Mesenchymal stem cell (in vitro differentiated cells and primary cell): ENCODE data around the gene SMARCAL1.

Experiments
- DNase-seq: peaks from one replicate; pipeline ENCODE4 v3.0.0-alpha.2; 2013
- H2AFZ ChIP-seq: one replicate; pipeline ENCODE4 v1.6.1; 2013; ENCODE audit warnings: low read depth, mild to moderate bottlenecking, control low read depth, inconsistent platforms, low read length, moderate library complexity
- H2AK5ac ChIP-seq: 2 replicates; pipeline ENCODE4 v1.6.1; 2013; ENCODE audit warnings: low read length, moderate library complexity, mild to moderate bottlenecking, inconsistent platforms; ENCODE audit not compliant: severe bottlenecking
- H2BK120ac ChIP-seq: one replicate; pipeline ENCODE4 v1.6.1; 2013; ENCODE audit warnings: low read depth, mild to moderate bottlenecking, inconsistent platforms, low read length, moderate library complexity
- H2BK12ac ChIP-seq, 2 experiments: one replicate each; pipeline ENCODE4 v1.6.1; 2013; ENCODE audit warnings: inconsistent platforms in 2 of 2, low read length in 2 of 2, mild to moderate bottlenecking in 2 of 2, moderate library complexity in 2 of 2, control low read depth in 1 of 2
- H2BK15ac ChIP-seq: one replicate; pipeline ENCODE4 v1.6.1; 2013; ENCODE audit warnings: mild to moderate bottlenecking, low read depth, inconsistent platforms; ENCODE audit not compliant: poor library complexity, severe bottlenecking
- H2BK5ac ChIP-seq: 2 replicates; pipeline ENCODE4 v1.6.1; 2013; ENCODE audit warnings: low read depth, mild to moderate bottlenecking, low read length, control low read depth, inconsistent platforms; ENCODE audit not compliant: poor library complexity, severe bottlenecking
- H3K14ac ChIP-seq, 2 experiments: one replicate each; pipeline ENCODE4 v1.6.1; 2013; ENCODE audit warnings: inconsistent platforms in 2 of 2, low read length in 2 of 2, control low read depth in 1 of 2, mild to moderate bottlenecking in 1 of 2, moderate library complexity in 1 of 2
- H3K18ac ChIP-seq, 2 experiments: one replicate each; pipeline ENCODE4 v1.6.1; 2013; ENCODE audit warnings: inconsistent platforms in 2 of 2, low read length in 2 of 2, control low read depth in 1 of 2, low read depth in 1 of 2, mild to moderate bottlenecking in 1 of 2
- H3K23ac ChIP-seq, 2 experiments: one replicate each; pipeline ENCODE4 v1.6.1; 2013; ENCODE audit warnings: inconsistent platforms in 2 of 2, low read length in 2 of 2, mild to moderate bottlenecking in 2 of 2, moderate library complexity in 2 of 2, control low read depth in 1 of 2
- H3K27ac ChIP-seq: 2 replicates; pipeline ENCODE4 v1.5.1; 2013; ENCODE audit warnings: mild to moderate bottlenecking, moderate library complexity, low read length, control low read depth, inconsistent platforms; ENCODE audit not compliant: poor library complexity, severe bottlenecking
- H3K27me3 ChIP-seq, 2 experiments: 2 replicates each; pipeline versions ENCODE4 v1.6.1 to v1.7.0; 2013; ENCODE audit warnings: low read length in 2 of 2, mild to moderate bottlenecking in 2 of 2, moderate library complexity in 2 of 2, control low read depth in 1 of 2, inconsistent platforms in 1 of 2; ENCODE audit not compliant: control insufficient read depth in 1 of 2, insufficient read depth in 1 of 2
- H3K36me3 ChIP-seq, 2 experiments: 2 replicates each; pipeline versions ENCODE4 v1.6.1 to v1.7.0; 2013; ENCODE audit warnings: low read length in 2 of 2, control low read depth in 1 of 2, inconsistent platforms in 1 of 2, low read depth in 1 of 2, mild to moderate bottlenecking in 1 of 2; ENCODE audit not compliant: insufficient read depth in 2 of 2, control insufficient read depth in 1 of 2
- H3K4ac ChIP-seq, 2 experiments: one replicate each; pipeline ENCODE4 v1.6.1; 2013; ENCODE audit warnings: inconsistent platforms in 2 of 2, low read length in 2 of 2, mild to moderate bottlenecking in 2 of 2, moderate library complexity in 2 of 2, control low read depth in 1 of 2, low read depth in 1 of 2
- H3K4me1 ChIP-seq: 2 replicates; pipeline ENCODE4 v1.6.1; 2013; ENCODE audit warnings: low read depth, low read length, control low read depth; ENCODE audit not compliant: control insufficient read depth, insufficient read depth
- H3K4me2 ChIP-seq: 2 replicates; pipeline ENCODE4 v1.6.1; 2013; ENCODE audit warnings: low read length, mild to moderate bottlenecking, inconsistent platforms; ENCODE audit not compliant: poor library complexity, severe bottlenecking
- H3K4me3 ChIP-seq, 2 experiments: 2 replicates each; pipeline versions ENCODE4 v1.5.1 to v1.7.0; 2013; ENCODE audit warnings: low read length in 2 of 2, mild to moderate bottlenecking in 2 of 2, control low read depth in 1 of 2, low read depth in 1 of 2; ENCODE audit not compliant: insufficient read depth in 1 of 2
- H3K79me1 ChIP-seq: replicated peaks from 2 replicates; pipeline ENCODE4 v1.6.1; 2013; ENCODE audit warnings: mild to moderate bottlenecking, control low read depth, low read length, inconsistent platforms; ENCODE audit not compliant: poor library complexity, severe bottlenecking
- H3K9ac ChIP-seq: 2 replicates; pipeline ENCODE4 v1.7.0; 2013; ENCODE audit warnings: mild to moderate bottlenecking, low read length, moderate library complexity
- H3K9me3 ChIP-seq: 2 replicates; pipeline ENCODE4 v1.7.0; 2013; ENCODE audit warnings: mild to moderate bottlenecking, low read length; ENCODE audit not compliant: control insufficient read depth
- H4K8ac ChIP-seq: one replicate; pipeline ENCODE4 v1.6.1; 2013; ENCODE audit warnings: inconsistent platforms, mild to moderate bottlenecking, low read length, moderate library complexity
- H4K91ac ChIP-seq: one replicate; pipeline ENCODE4 v1.6.1; 2013; ENCODE audit warnings: mild to moderate bottlenecking, low read length, inconsistent platforms
- WGBS: methylation state at CpG from one replicate; pipeline ENCODE4 v1.1.7; 2013; ENCODE audit warnings: mixed read lengths; 5-methylcytosine and 5-hydroxymethylcytosine counted together

Gene SMARCAL1

GRCh38 chr2:216366777-216367471 is 45.4 kb upstream of the SMARCAL1 start:
- no peak overlapping the region for H4K8ac ChIP-seq
- peaks cover 5 to 21% of the 10 kb centered on the region in 2 experiments for H3K27me3 ChIP-seq
- no peak overlapping the region for H2BK12ac ChIP-seq
- H3K4me1 ChIP-seq: peaks cover 12% of the 10 kb centered on the region
- no peak overlapping the region for H3K4me2 ChIP-seq
- H2AK5ac ChIP-seq: no peak overlapping the region
- no peak overlapping the region for H3K14ac ChIP-seq
- H3K4me3 ChIP-seq: no peak overlapping the region
- no peak overlapping the region for H2BK5ac ChIP-seq
- no peaks in the 10 kb centered on the region for H3K9me3 ChIP-seq
- peaks cover 3% of the 10 kb centered on the region for H3K79me1 ChIP-seq
- no peak overlapping the region for H2AFZ ChIP-seq
- no peak overlapping the region for H2BK15ac ChIP-seq
- no peak overlapping the region for H4K91ac ChIP-seq
- H3K36me3 ChIP-seq: no peaks in the 10 kb centered on the region
- H3K9ac ChIP-seq: no peak overlapping the region
- no peak overlapping the region for H2BK120ac ChIP-seq
- no peak overlapping the region for H3K4ac ChIP-seq
- 81% methylated on average over 5 of the region's 5 CpGs for WGBS
- no peak overlapping the region for H3K18ac ChIP-seq
- peak; percentile 43 for DNase-seq
- H3K27ac ChIP-seq: no peak overlapping the region
- no peak overlapping the region for H3K23ac ChIP-seq

DNA sequence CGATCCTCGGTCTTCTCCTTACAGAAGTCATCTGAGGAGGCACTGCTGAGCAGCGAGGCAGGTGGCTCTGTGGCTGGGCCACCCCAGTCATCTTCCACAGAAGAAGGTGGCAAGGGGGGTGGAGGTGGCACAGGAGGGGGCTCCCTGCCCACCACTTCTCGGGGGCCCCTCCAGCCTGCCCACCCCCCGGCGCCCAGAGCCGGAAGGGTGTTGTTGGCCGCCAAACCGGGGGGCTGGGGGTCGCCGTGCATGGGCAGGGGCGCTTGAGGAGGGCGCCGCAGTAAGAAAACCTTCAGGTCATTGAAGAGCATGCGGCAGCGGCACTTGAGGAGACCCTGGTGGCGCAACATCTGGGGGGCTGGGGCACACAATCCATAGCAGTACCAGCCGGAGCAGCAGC is 42.5 kb upstream of the SMARCAL1 start:
- Histone ChIP-seq H3K36me3 (no peaks in the 10 kb centered on the region), H2AK5ac (no peak overlapping the region), H3K23ac (peak overlapping the region in 1 of 2 experiments; percentile 37), H4K8ac (no peak overlapping the region), H3K9me3 (no peaks in the 10 kb centered on the region), H3K79me1 (peaks cover 2% of the 10 kb centered on the region), H2BK5ac (no peak overlapping the region), H2BK12ac (no peak overlapping the region), H3K27me3 (peaks cover 5 to 21% of the 10 kb centered on the region in 2 experiments), H3K14ac (no peak overlapping the region), H2BK15ac (no peak overlapping the region), H2AFZ (no peak overlapping the region), H3K4me3 (no peak overlapping the region), H3K4ac (no peak overlapping the region), H3K18ac (no peak overlapping the region), H2BK120ac (no peak overlapping the region), H3K4me2 (no peak overlapping the region), H4K91ac (no peak overlapping the region), H3K9ac (no peak overlapping the region), H3K4me1 (peaks cover 17% of the 10 kb centered on the region), H3K27ac (no peak overlapping the region)
- 80% methylated on average over 18 of the region's 18 CpGs for WGBS
- DNase-seq: no peak

DNA sequence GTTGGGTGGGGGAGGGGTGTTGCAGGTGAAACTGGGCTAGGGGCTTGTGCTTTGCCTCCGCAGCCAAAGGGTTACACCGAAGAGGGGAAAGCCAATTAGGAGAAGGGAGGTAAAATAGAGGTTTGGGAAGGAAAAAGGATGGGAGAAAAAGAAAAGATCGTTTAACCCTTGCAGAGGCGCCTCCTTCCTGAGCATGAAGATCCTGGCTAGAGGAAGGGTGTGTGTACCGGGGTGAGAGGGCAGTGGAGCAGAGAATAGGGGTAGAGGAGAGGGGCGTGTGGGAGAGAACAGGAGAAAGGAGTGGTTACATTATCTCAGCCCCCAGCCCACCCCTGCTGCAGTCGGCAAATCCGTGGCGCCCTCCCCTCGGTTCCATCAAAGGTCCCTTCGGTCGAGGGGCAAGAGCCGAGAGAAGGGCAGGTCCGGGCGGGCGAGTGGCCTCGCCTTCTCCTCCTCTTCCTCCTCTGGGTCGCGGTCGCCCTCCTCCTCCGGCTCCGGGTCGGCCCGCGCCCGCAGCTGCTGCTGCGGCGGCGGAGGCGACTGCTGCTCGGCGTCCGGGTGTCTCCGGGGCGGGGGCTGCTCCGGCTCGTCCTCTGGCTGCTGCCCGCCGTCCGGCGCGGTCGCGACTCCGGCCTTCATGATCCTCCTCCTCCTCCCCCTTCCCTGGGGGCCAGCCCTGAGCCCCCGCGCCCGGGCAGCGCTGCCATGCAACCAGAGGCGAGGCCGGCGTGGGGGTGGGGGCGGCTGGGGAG is 41.1 kb upstream of the SMARCAL1 start:
- Histone ChIP-seq H2BK15ac (no peak overlapping the region), H3K9me3 (no peaks in the 10 kb centered on the region), H3K36me3 (no peaks in the 10 kb centered on the region), H4K91ac (no peak overlapping the region), H3K9ac (peak overlapping the region; percentile 44), H3K27me3 (peaks cover 5 to 21% of the 10 kb centered on the region in 2 experiments), H3K18ac (peak overlapping the region; percentile 10 to 75), H2AFZ (no peak overlapping the region), H2BK12ac (peak overlapping the region in 1 of 2 experiments; percentile 47), H3K4me1 (peaks cover 17% of the 10 kb centered on the region), H2AK5ac (no peak overlapping the region), H3K14ac (no peak overlapping the region), H3K23ac (peak overlapping the region in 1 of 2 experiments; percentile 51), H3K4me3 (peak overlapping the region; percentile 60 to 77), H4K8ac (no peak overlapping the region), H2BK5ac (no peak overlapping the region), H3K27ac (no peak overlapping the region), H3K4me2 (peak overlapping the region; percentile 80), H3K79me1 (peaks cover 2% of the 10 kb centered on the region), H3K4ac (peak overlapping the region in 1 of 2 experiments; percentile 67), H2BK120ac (no peak overlapping the region)
- under 1% methylated on average over 18 of the region's 53 CpGs for WGBS
- peak; percentile 28 for DNase-seq
